ENCODE results near the gene PIP5KL1. TPM values are rescaled to one million over a fixed set of nuclear protein-coding genes. Genes with fewer than 3 reads are reported as not detected.

Gene PIP5KL1
- 1 to 10 TPM in 9 of 12 donors, under 1 TPM in 1, not detected in 2; 0.83 to 4.1 (median 2.4) TPM for polyA plus RNA-seq (ENCODE audit: insufficient read length in 12 of 12)
- long read RNA-seq, donor 1 = 0 reads
- long read RNA-seq, donor 2 = 0 reads
- long read RNA-seq, donor 3 = 0 reads
- long read RNA-seq, donor 4 = 0 reads
- long read RNA-seq, donor 5 = 0 reads
- long read RNA-seq, donor 6 = 0 reads
- long read RNA-seq, donor 7 = 0 reads
- long read RNA-seq, donor 8 = 0 reads
- long read RNA-seq, donor 9 = 0 reads
- long read RNA-seq, donor 10 = 0 reads
- long read RNA-seq, donor 11 = 0 reads

- peak; percentile 79 for DNase-seq
Observed at GRCh38 chr9:127930231-127931091, at the start of gene PIP5KL1. PIP5KL1 (minus strand) TSS chr9:127930777; CDS start chr9:127930752, 25 bp downstream.

- DNase-seq = no peak
Observed at GRCh38 chr9:127980060-127980705, 49.6 kb upstream of the PIP5KL1 start.

GRCh38 chr9:127979333-127980059 is 48.9 kb upstream of the PIP5KL1 start:
- DNase-seq = no peak

- no peak for DNase-seq
Observed at GRCh38 chr9:127979015-127979332, 48.4 kb upstream of the PIP5KL1 start.

GRCh38 chr9:127977884-127978647 is 47.5 kb upstream of the PIP5KL1 start:
- no peak for DNase-seq

GRCh38 chr9:127977009-127977883 is 46.7 kb upstream of the PIP5KL1 start:
- no peak for DNase-seq

- no peak for DNase-seq
Observed at GRCh38 chr9:127976498-127976897, 45.9 kb upstream of the PIP5KL1 start.

- no peak for DNase-seq
Observed at GRCh38 chr9:127975376-127976315, 45.1 kb upstream of the PIP5KL1 start.

GRCh38 chr9:127974769-127975261 is 44.2 kb upstream of the PIP5KL1 start:
- DNase-seq = no peak

GRCh38 chr9:127974001-127974768 is 43.6 kb upstream of the PIP5KL1 start:
- DNase-seq = no peak

GRCh38 chr9:127973169-127974000 is 42.8 kb upstream of the PIP5KL1 start:
- no peak for DNase-seq

- no peak for DNase-seq
Observed at GRCh38 chr9:127972236-127972871, 41.8 kb upstream of the PIP5KL1 start.

GRCh38 chr9:127971357-127972235 is 41.0 kb upstream of the PIP5KL1 start:
- DNase-seq = no peak

- no peak for DNase-seq
Observed at GRCh38 chr9:127970401-127971313, 40.1 kb upstream of the PIP5KL1 start.
